Pancreas (tissue), 10 donors: ENCODE results near the gene CHST11. TPM values are rescaled to one million over a fixed set of nuclear protein-coding genes. Genes with fewer than 3 reads are reported as not detected.

Experiments
- ATAC-seq, 4 donors: fragments of 200-7000 bp; cut with Tn5 transposase; one replicate each; pipeline versions ENCODE4 v1.8.0 to v1.9.1; 2020; ENCODE audit warnings: mild to moderate bottlenecking in 4 of 4, moderate library complexity in 4 of 4
- DNase-seq, 6 donors: peaks; one replicate each; pipeline ENCODE4 v3.0.0-alpha.2; 2020
- FAIRE-seq: peaks from 2 replicates; lab custom pipeline; 2012; peaks lifted over from hg19 to GRCh38; lab: Jason Lieb, UNC
- H3K27ac ChIP-seq, 4 donors: fragments of 200-600 bp; sonication (generic); 1 replicate in 3 of 4; 2 replicates in 1 of 4; pipeline versions ENCODE4 v1.5.0 to v1.8.0; 2020
- H3K27me3 ChIP-seq, 4 donors: fragments of 200-600 bp; one replicate each; pipeline ENCODE4 v1.8.0; 2021
- H3K36me3 ChIP-seq, 3 donors: fragments of 200-600 bp; sonication (generic) in 1 of 3; one replicate each; pipeline versions ENCODE4 v1.5.0 to v1.8.0; 2020 to 2021
- H3K4me1 ChIP-seq, 3 donors: fragments of 200-600 bp; one replicate each; pipeline ENCODE4 v1.8.0; 2021
- H3K4me3 ChIP-seq, 4 donors: fragments of 200-600 bp; sonication (generic) in 2 of 4; one replicate each; pipeline versions ENCODE4 v1.5.0 to v1.8.0; 2020 to 2021
- H3K9me3 ChIP-seq, 4 donors: fragments of 200-600 bp; one replicate each; pipeline ENCODE4 v1.8.0; 2021
- WGBS, 2 donors: extraction: QIAGEN DNeasy Blood & Tissue Kit; methylation state at CpG; one replicate each; pipeline ENCODE4 v1.1.7; 2013; 5-methylcytosine and 5-hydroxymethylcytosine counted together
- intact Hi-C, 3 donors: fragments of 100-400 bp; cut with DNase I; formaldehyde crosslinking; loops; one replicate each; pipeline versions ENCODE4 v1.11.1 to v1.14.2; 2022
- polyA plus RNA-seq, 2 donors: library from polyadenylated mRNA; stranded (reverse); fragments of 200-250 nt; gene quantifications; one replicate each; pipeline ENCODE4 v1.2.3, GENCODE V29; 2013
- total RNA-seq, 6 donors: library from RNA; stranded (reverse); fragmentation: NEBNext Ultra II Directional in 4 of 6; extraction: Animal tissue kit (Norgen Biotek cat#: 25700) in 4 of 6; gene quantifications; one replicate each; pipeline versions ENCODE4 v1.2.1 to v1.2.4, GENCODE V29; 2021 to 2023
- TF ChIP-seq, protein P1 (sequence below), 4 donors: fragments of 200-600 bp; sonication (generic) in 3 of 4; IDR thresholded peaks; one replicate each; pipeline versions ENCODE4 v1.5.0 to v1.8.0; 2021; ENCODE audit warnings: antibody characterized with exemption in 4 of 4
- donor health status: healthy with polysubstance abuse.
- donor health status: DM: no; HTN: no; CAD: no; lungs with moderate emphysema.
- donor health status: DM: no; HTN: no; CAD: no.
- donor health status: control.
- donor health status: control.
- donor health status: Bipolar disorder and iron deficiency.
- donor health status: DM: yes; HTN: yes; CAD: no.
- donor health status: DM: no; HTN: no; CAD: no.
- donor health status: DM: no; HTN: no; CAD: no.
- donor health status: DM: yes; HTN: yes; CAD: no.

The CHST11 gene
- total and polyA plus RNA-seq, 8 donors: 1.1 to 14.8 (median 7.8) TPM

DNA sequence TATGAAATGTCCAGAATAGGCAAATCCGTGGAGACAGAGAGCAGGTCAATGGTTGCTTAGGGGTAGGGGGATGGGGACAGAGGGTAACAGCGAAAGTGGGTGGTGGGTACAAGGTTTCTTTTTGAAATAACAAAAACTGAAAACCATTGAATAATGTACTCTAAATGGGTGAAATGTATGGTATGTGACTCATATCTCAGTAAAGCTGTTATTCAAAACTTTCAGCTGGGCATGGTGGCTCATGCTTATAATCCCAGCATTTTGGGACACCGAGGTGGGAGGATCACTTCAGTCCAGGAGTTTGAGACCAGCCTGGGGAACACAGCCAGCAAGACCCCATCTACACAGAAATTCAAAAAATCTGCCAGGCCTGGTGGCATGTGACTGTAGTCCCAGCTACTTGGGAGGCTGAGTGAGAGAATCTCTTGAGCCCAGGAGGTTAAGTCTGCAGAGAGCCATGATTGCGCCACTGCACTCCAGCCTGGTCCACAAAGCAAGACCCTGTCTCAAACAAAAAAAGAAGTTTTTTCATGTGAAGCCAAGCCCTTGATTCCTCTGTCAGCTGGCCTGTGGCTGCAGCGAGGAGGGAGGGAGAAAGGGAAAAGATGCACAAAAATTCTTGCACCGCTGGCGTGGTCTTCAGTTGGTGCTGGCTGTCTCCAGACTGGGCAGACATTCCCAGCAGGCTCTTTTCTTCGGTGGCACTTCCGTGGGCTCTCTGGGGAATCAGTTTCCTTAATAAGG lies 253.1 kb downstream of the CHST11 start:
- TF ChIP-seq, protein P1, sequence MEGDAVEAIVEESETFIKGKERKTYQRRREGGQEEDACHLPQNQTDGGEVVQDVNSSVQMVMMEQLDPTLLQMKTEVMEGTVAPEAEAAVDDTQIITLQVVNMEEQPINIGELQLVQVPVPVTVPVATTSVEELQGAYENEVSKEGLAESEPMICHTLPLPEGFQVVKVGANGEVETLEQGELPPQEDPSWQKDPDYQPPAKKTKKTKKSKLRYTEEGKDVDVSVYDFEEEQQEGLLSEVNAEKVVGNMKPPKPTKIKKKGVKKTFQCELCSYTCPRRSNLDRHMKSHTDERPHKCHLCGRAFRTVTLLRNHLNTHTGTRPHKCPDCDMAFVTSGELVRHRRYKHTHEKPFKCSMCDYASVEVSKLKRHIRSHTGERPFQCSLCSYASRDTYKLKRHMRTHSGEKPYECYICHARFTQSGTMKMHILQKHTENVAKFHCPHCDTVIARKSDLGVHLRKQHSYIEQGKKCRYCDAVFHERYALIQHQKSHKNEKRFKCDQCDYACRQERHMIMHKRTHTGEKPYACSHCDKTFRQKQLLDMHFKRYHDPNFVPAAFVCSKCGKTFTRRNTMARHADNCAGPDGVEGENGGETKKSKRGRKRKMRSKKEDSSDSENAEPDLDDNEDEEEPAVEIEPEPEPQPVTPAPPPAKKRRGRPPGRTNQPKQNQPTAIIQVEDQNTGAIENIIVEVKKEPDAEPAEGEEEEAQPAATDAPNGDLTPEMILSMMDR (IDR thresholded peaks at IDR 0.05): no peak
- Histone ChIP-seq H3K4me1 (peaks cover 0 to 4% (median 0%) of the 10 kb centered on the region in 3 donors), H3K9me3 (no peaks in the 10 kb centered on the region), H3K27ac (no peak overlapping the region), H3K4me3 (no peak overlapping the region), H3K36me3 (no peaks in the 10 kb centered on the region), H3K27me3 (no peaks in the 10 kb centered on the region)
- DNase-seq (no peak), ATAC-seq (no peak), FAIRE-seq (no peak)
- intact Hi-C loops: no loop called here
- WGBS, 2 donors: 82 to 92% methylated on average over 9 of the region's 9 CpGs

DNA sequence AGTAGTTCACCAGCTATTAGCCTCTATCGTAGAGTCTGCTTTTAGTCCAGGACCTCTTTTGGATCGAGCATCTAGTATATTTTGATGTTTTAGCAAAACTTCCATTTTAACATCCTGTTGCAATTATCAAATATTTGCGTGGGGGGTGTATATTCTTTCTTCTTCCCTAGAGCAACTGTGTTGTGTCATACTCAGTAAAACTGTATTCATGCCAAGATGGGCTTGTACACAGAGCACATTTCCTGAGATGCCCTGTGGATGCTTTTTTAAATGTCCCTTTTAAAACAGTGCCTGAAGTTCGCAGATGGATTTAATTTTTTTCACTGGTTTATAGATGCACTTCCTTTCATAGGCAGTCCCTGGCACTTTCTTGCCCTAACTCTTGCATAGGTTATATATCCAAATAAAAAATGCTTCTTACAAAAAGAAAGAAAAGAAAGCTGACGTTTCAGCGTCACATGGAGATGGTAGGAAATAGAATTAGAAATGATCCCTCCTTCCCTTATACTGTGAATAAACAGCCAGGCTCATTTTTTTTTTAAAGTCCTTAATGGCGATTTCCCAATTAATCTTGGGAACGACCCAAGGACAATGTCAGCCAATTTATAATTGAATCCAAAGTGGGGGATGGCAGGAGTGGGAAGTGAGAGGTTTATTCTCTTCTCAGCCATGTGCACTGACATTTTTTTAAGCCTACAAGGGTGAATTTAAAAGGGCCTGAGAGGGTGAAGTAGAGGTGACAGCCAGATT lies 254.4 kb downstream of the CHST11 start:
- intact Hi-C loops: no loop called here
- TF ChIP-seq, protein P1 (IDR thresholded peaks at IDR 0.05): no peak
- ATAC-seq (peak in 3 of 4 donors; percentile 28 to 60 (median 55)), DNase-seq (no peak), FAIRE-seq (no peak)
- H3K4me3 ChIP-seq: no peak overlapping the region
- H3K4me1 ChIP-seq: peaks cover 0 to 4% (median 0%) of the 10 kb centered on the region in 3 donors
- no peaks in the 10 kb centered on the region for H3K27me3 ChIP-seq
- 52 to 54% methylated on average over 8 of the region's 8 CpGs for WGBS, 2 donors
- H3K36me3 ChIP-seq: no peaks in the 10 kb centered on the region
- no peaks in the 10 kb centered on the region for H3K9me3 ChIP-seq
- H3K27ac ChIP-seq: no peak overlapping the region

- TF ChIP-seq, protein P1 (IDR thresholded peaks at IDR 0.05): no peak
- WGBS, 2 donors: 84 to 89% methylated on average over 6 of the region's 6 CpGs
- Histone ChIP-seq H3K27me3 (no peaks in the 10 kb centered on the region), H3K27ac (no peak overlapping the region), H3K36me3 (no peaks in the 10 kb centered on the region), H3K4me3 (no peak overlapping the region), H3K4me1 (peaks cover 0 to 4% (median 0%) of the 10 kb centered on the region in 3 donors), H3K9me3 (no peaks in the 10 kb centered on the region)
- intact Hi-C loops: no loop called here
- DNase-seq: no peak
- ATAC-seq: no peak
- FAIRE-seq: no peak
Measured at GRCh38 chr12:104712477-104712876, 255.7 kb downstream of the CHST11 start.

DNA sequence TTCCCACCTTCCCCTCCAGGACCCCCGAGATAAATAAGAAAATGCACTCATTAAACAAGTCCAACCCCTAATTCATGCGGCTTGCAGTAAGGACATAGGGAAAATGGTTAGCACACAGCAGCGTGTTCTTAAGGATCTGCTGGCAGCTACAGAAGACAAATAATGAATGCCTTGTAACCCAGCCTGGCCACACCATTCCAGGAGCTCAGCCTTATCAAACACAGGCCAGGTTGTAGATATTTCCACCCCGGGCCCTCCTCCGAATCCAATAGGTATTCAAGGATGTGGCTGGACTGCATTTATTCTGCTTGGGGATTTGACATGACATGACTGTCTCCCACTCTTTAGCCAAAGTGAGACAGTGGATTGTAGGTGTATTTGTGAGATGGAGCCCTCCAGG lies 256.2 kb downstream of the CHST11 start:
- FAIRE-seq (no peak), ATAC-seq (no peak), DNase-seq (no peak)
- H3K4me3 ChIP-seq: no peak overlapping the region
- no peaks in the 10 kb centered on the region for H3K36me3 ChIP-seq
- H3K27me3 ChIP-seq: no peaks in the 10 kb centered on the region
- intact Hi-C loops: no loop called here
- TF ChIP-seq, protein P1 (IDR thresholded peaks at IDR 0.05): no peak
- H3K9me3 ChIP-seq: no peaks in the 10 kb centered on the region
- no peak overlapping the region for H3K27ac ChIP-seq
- WGBS, 2 donors: 65 to 75% methylated on average over 5 of the region's 5 CpGs
- H3K4me1 ChIP-seq: peaks cover 0 to 4% (median 0%) of the 10 kb centered on the region in 3 donors
